Upper lobe of left lung (tissue), 6 donors: ENCODE results near the gene LRRC36. TPM values are rescaled to one million over a fixed set of nuclear protein-coding genes. Genes with fewer than 3 reads are reported as not detected.

Experiments used
- ATAC-seq, 2 donors: fragments of 200-7000 bp; cut with Tn5 transposase; one replicate each; pipeline ENCODE4 v1.9.1; 2022; ENCODE audit warnings: mild to moderate bottlenecking in 2 of 2, moderate library complexity in 2 of 2; ENCODE audit not compliant: low FRiP score in 2 of 2
- DNase-seq, 2 donors: peaks; one replicate each; pipeline ENCODE4 v3.0.0-alpha.2; 2019 to 2020
- H3K27ac ChIP-seq, 4 donors: fragments of 200-600 bp; sonication (generic); one replicate each; pipeline ENCODE4 v1.5.1; 2016 to 2019
- H3K27me3 ChIP-seq, 4 donors: fragments of 200-600 bp; sonication (generic); one replicate each; pipeline ENCODE4 v1.5.1; 2017 to 2019
- H3K36me3 ChIP-seq, 4 donors: fragments of 200-600 bp; sonication (generic); one replicate each; pipeline ENCODE4 v1.5.1; 2016 to 2019
- H3K4me1 ChIP-seq, 4 donors: fragments of 200-600 bp; sonication (generic); one replicate each; pipeline ENCODE4 v1.5.1; 2018 to 2019
- H3K4me3 ChIP-seq, 4 donors: fragments of 200-600 bp; sonication (generic); one replicate each; pipeline ENCODE4 v1.5.1; 2017 to 2019; ENCODE audit warnings: mild to moderate bottlenecking in 2 of 4, moderate library complexity in 1 of 4
- H3K9me3 ChIP-seq, 4 donors: fragments of 200-600 bp; sonication (generic); one replicate each; pipeline ENCODE4 v1.5.1; 2018 to 2019
- EP300 ChIP-seq, 4 donors: sonication (generic); formaldehyde crosslinking; IDR thresholded peaks; one replicate each; pipeline ENCODE4 v1.5.1; 2017; ENCODE audit warnings: antibody characterized with exemption in 4 of 4, control low read depth in 2 of 4
- POLR2A ChIP-seq, 4 donors: fragments of 450-650 bp; IDR thresholded peaks; one replicate each; pipeline ENCODE4 v1.5.1; 2016 to 2017; ENCODE audit warnings: antibody characterized with exemption in 4 of 4, mild to moderate bottlenecking in 2 of 4
- POLR2AphosphoS5 ChIP-seq, 2 donors: sonication (generic); formaldehyde crosslinking; IDR thresholded peaks; one replicate each; pipeline ENCODE4 v1.5.1; 2017; ENCODE audit warnings: antibody characterized with exemption in 2 of 2
- WGBS, 2 donors: methylation state at CpG; one replicate each; pipeline ENCODE4 v1.1.5; 2017 to 2018; 5-methylcytosine and 5-hydroxymethylcytosine counted together
- total RNA-seq, 6 donors: library from RNA; depleted of rRNA in 4 of 6; stranded (reverse); fragments of >200 nt in 4 of 6; gene quantifications; one replicate each; pipeline versions ENCODE4 v1.1.0 to v1.2.1, GENCODE V29; 2016 to 2021
- TF ChIP-seq, protein P1 (sequence below), 6 experiments: fragments of 450-650 bp in 4 of 6; fragments of 200-600 bp in 2 of 6; sonication (generic) in 2 of 6; IDR thresholded peaks; one replicate each; pipeline ENCODE4 v1.5.1; 2016 to 2019; ENCODE audit warnings: antibody characterized with exemption in 6 of 6
- donor health status: DM: no; HTN: no; CAD: no; lungs with moderate emphysema.
- donor health status: DM: no; HTN: yes; CAD: no; lungs with severe emphysema.

The LRRC36 gene
- total RNA-seq, 6 donors from 2014 or later = 5.9 to 110 (median 22.8) TPM

DNA sequence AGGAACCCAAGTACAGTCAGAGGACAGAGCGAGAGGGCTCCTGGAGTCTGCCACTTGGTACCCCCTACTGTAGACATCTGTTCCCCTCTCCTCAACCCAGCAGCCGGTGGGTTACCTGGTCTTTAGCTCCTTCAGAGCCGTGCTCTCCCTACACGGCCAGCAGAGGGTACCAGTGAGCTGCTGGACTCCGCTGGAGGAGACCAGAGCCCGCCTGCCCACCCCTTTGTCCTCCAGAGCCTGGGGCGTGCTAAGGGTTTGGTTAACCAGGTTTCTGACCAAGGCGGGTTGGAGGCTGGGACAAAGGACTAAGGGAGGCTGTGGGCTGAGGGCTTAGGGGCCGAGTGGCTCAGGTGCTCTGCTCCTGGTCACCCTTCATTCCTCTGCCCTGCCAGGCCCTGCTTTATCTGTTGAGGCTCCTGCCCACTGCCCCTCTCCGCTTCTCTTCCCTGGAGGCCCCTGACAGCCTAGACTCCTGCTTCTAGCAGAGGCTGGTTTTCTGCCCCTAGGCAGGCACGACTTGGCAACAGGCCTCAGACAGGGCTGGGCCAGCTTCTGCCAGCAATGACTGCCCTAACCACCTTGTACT lies 101.6 kb downstream of the LRRC36 start:
- 46 to 49% methylated on average over 2 to 3 of the region's 11 CpGs for WGBS, 2 donors
- Histone ChIP-seq H3K27ac (no peak overlapping the region), H3K9me3 (no peaks in the 10 kb centered on the region), H3K4me1 (peaks cover 27 to 50% (median 41%) of the 10 kb centered on the region in 4 donors), H3K36me3 (no peaks in the 10 kb centered on the region), H3K4me3 (no peak overlapping the region), H3K27me3 (peaks cover 0 to 12% (median 4%) of the 10 kb centered on the region in 4 donors)
- peak in 1 of 2 donors; percentile 83 for DNase-seq
- peak; percentile 77 for ATAC-seq
- TF ChIP-seq, protein P1, sequence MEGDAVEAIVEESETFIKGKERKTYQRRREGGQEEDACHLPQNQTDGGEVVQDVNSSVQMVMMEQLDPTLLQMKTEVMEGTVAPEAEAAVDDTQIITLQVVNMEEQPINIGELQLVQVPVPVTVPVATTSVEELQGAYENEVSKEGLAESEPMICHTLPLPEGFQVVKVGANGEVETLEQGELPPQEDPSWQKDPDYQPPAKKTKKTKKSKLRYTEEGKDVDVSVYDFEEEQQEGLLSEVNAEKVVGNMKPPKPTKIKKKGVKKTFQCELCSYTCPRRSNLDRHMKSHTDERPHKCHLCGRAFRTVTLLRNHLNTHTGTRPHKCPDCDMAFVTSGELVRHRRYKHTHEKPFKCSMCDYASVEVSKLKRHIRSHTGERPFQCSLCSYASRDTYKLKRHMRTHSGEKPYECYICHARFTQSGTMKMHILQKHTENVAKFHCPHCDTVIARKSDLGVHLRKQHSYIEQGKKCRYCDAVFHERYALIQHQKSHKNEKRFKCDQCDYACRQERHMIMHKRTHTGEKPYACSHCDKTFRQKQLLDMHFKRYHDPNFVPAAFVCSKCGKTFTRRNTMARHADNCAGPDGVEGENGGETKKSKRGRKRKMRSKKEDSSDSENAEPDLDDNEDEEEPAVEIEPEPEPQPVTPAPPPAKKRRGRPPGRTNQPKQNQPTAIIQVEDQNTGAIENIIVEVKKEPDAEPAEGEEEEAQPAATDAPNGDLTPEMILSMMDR (IDR thresholded peaks at IDR 0.05) = peak; percentile 64 to 88 (median 76)
- no peak for TF ChIP-seq POLR2A (IDR thresholded peaks at IDR 0.05)
- no peak for TF ChIP-seq EP300 (IDR thresholded peaks at IDR 0.05)
- TF ChIP-seq POLR2AphosphoS5 (IDR thresholded peaks at IDR 0.05) = no peak

DNA sequence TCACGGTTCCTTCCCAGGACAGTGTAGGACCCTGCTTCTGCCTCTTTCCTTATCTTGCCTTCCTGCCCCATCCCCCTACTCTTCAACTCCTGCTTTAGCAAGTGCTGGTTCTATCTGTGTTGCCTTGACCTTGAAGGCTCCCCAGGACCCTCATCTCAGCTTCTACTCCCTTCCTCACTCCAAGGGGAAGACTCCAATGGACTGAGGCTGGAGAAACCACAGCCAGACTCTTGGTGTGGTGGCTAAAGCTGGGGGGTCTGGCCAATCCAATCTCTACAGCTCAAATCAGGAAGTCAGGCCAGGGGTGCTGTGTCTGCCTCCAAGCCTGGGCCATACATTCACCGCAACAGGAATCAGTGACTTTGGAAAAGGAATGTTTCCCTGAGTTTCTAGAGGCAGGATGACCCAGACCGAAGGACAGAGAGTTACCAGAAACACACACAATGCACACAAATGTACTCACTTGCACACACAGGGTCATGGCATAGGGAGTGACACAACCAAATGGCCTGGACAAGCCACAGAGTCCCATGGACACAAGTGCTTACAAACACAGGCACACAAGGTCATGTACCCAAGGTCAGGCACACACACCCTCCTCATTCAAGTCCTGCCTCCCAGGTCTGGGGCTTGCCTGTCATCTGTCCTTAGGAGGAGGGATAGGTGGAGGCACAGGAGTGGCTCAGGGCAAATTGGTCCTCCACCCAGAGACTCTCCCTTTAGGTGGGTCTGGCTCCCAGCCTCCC lies 102.6 kb downstream of the LRRC36 start:
- peaks cover 0 to 12% (median 4%) of the 10 kb centered on the region in 4 donors for H3K27me3 ChIP-seq
- no peak for TF ChIP-seq EP300 (IDR thresholded peaks at IDR 0.05)
- TF ChIP-seq, protein P1 (IDR thresholded peaks at IDR 0.05) = no peak
- no peak for TF ChIP-seq POLR2AphosphoS5 (IDR thresholded peaks at IDR 0.05)
- no peak for TF ChIP-seq POLR2A (IDR thresholded peaks at IDR 0.05)
- no peak overlapping the region for H3K4me3 ChIP-seq

DNA sequence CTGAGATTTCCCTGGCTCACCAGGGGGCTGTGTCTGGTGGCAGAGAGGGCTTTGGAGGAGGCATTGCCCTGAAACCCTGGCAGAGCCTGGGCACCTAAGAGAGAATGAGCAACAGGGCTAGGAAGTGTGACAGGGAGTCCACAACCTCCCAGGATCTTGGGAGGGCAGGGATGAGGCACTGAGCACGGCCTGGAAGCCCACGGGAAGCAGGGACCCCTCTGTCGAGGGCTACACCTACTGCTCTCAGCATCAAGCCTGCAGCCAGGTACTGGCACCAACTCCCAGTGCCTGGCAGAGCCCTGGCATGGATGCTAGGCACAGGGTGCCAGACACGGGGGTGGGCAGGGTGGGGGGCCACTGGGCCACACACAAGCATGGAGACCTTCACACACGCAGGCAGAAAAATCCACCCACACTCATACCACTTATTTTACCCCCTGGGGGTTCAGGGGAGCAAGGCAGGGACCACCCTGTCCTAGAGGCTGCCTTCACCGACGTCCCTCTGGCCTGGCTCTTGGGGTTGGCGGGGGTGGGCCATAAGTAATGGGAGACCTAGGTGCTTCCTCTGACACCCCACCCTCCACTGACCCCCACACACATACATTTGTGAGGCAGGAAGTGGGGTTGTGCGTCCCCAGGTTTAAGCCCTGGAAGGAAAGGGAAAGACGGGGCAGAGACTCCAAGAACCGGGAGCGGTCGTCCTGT lies 103.3 kb downstream of the LRRC36 start:
- WGBS, 2 donors = 47% methylated on average over 3 to 11 of the region's 13 CpGs
- no peaks in the 10 kb centered on the region for H3K9me3 ChIP-seq
- ATAC-seq (no peak), DNase-seq (no peak)
- H3K4me1 ChIP-seq = peaks cover 27 to 41% (median 37%) of the 10 kb centered on the region in 4 donors
- H3K27ac ChIP-seq = peak overlapping the region in 1 of 4 donors; percentile 58
- H3K27me3 ChIP-seq = peaks cover 0 to 12% (median 4%) of the 10 kb centered on the region in 4 donors
- TF ChIP-seq EP300 (IDR thresholded peaks at IDR 0.05) (no peak), POLR2AphosphoS5 (IDR thresholded peaks at IDR 0.05) (no peak), POLR2A (IDR thresholded peaks at IDR 0.05) (no peak)
- TF ChIP-seq, protein P1 (IDR thresholded peaks at IDR 0.05) = no peak
- no peaks in the 10 kb centered on the region for H3K36me3 ChIP-seq
- peak overlapping the region in 3 of 4 donors; percentile 46 to 60 (median 56) for H3K4me3 ChIP-seq

More for the DNA sequence above, 102.6 kb downstream of the LRRC36 start:
- Histone ChIP-seq H3K27ac (no peak overlapping the region), H3K9me3 (no peaks in the 10 kb centered on the region), H3K36me3 (no peaks in the 10 kb centered on the region), H3K4me1 (peaks cover 27 to 45% (median 37%) of the 10 kb centered on the region in 4 donors)
- ATAC-seq (no peak), DNase-seq (no peak)
- 100% methylated on average over 3 of the region's 3 CpGs for WGBS, 2 donors

DNA sequence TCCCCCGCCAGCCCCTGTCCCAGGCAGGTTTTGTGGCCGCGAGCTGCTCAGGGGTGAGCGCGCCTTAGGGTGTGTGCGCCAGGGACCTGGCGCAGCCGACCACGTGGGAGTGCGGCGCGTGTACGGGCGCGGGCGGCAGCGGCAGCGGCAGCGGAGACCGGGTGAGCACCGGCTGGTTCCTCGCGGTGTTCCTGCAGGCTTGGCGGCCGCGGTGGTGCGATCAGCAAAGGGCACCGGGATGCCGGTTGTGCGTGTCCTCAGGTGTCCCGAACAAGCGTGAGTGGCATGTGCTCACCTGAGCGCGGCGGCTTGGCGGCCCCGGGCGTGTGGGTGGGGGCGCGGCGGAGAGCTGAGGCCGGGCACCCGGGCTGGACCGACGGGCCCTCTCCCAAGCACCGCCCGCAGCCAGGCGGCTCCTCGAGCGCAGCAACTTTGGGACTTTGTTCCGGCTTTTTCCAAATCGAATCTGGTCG lies 103.9 kb downstream of the LRRC36 start:
- Histone ChIP-seq H3K9me3 (no peaks in the 10 kb centered on the region), H3K27me3 (peaks cover 0 to 12% (median 4%) of the 10 kb centered on the region in 4 donors), H3K27ac (peak overlapping the region in 3 of 4 donors; percentile 44 to 75 (median 58)), H3K4me1 (peaks cover 27 to 41% (median 37%) of the 10 kb centered on the region in 4 donors), H3K4me3 (peak overlapping the region; percentile 20 to 60 (median 51)), H3K36me3 (no peaks in the 10 kb centered on the region)
- TF ChIP-seq, protein P1 (IDR thresholded peaks at IDR 0.05) = peak in 2 of 6 experiments; percentile 4 to 11
- no peak for TF ChIP-seq POLR2A (IDR thresholded peaks at IDR 0.05)
- ATAC-seq (peak in 1 of 2 donors; percentile 24), DNase-seq (peak in 1 of 2 donors; percentile 90)
- WGBS, 2 donors = 1% methylated on average over 37 of the region's 53 CpGs; no CpG with 5 or more reads in 1 of the 2 donors
